HG02759 (cell line): Measurements from ENCODE around the gene SELENOO.
A peak's percentile ranks its signal among the peaks of the same experiment; 100 is the strongest.

ENCODE experiments used
- ATAC-seq: cut with Tn5 transposase; IDR thresholded peaks from one replicate; pipeline ENCODE4 v1.9.1; 2021; ENCODE audit warnings: mild to moderate bottlenecking, moderate library complexity; ENCODE audit not compliant: unreplicated experiment

SELENOO gene

GRCh38 chr22:50232481-50233151 lies 31.8 kb downstream of the SELENOO start:
- no peak for ATAC-seq

- ATAC-seq: no peak
Observed at GRCh38 chr22:50233223-50233622, 32.4 kb downstream of the SELENOO start.

- no peak for ATAC-seq
Observed at GRCh38 chr22:50236731-50237409, 36.1 kb downstream of the SELENOO start.

GRCh38 chr22:50238755-50239154 lies 37.9 kb downstream of the SELENOO start:
- no peak for ATAC-seq

DNA sequence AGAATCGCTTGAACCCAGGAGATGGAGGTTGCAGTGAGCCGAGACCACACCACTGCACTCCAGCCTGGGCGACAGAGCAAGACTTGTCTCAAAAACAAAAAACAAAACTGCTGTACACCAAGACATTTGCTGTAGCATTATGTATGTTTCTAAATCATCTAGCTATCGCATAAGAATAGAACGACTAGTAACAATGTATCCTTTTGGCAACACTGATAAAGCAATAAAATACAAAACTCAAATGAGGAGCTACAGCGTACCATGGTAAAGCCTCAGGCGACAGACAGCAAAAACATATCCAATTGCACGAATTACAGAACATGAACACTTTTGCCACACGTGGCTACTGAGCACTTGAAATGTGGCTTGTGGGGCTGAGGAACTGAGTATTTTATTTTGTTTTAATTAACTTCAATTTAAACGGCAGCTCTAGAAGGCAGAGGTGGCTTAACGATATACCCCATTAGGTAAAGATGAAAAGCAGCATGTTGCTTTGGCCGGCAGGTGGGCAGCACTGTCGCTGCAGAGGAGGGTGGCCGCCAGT lies 41.7 kb downstream of the SELENOO start:
- no peak for ATAC-seq

GRCh38 chr22:50243685-50244419 lies 43.0 kb downstream of the SELENOO start:
- no peak for ATAC-seq

GRCh38 chr22:50244420-50245213 lies 43.8 kb downstream of the SELENOO start, which contains the start of gene TUBGCP6:
TSS of gene TUBGCP6 (minus strand) at chr22:50245023. CDS start at chr22:50244459, 564 bp downstream.
- ATAC-seq: peak; percentile 82

- ATAC-seq: no peak
Observed at GRCh38 chr22:50245214-50246072, 44.6 kb downstream of the SELENOO start.

DNA sequence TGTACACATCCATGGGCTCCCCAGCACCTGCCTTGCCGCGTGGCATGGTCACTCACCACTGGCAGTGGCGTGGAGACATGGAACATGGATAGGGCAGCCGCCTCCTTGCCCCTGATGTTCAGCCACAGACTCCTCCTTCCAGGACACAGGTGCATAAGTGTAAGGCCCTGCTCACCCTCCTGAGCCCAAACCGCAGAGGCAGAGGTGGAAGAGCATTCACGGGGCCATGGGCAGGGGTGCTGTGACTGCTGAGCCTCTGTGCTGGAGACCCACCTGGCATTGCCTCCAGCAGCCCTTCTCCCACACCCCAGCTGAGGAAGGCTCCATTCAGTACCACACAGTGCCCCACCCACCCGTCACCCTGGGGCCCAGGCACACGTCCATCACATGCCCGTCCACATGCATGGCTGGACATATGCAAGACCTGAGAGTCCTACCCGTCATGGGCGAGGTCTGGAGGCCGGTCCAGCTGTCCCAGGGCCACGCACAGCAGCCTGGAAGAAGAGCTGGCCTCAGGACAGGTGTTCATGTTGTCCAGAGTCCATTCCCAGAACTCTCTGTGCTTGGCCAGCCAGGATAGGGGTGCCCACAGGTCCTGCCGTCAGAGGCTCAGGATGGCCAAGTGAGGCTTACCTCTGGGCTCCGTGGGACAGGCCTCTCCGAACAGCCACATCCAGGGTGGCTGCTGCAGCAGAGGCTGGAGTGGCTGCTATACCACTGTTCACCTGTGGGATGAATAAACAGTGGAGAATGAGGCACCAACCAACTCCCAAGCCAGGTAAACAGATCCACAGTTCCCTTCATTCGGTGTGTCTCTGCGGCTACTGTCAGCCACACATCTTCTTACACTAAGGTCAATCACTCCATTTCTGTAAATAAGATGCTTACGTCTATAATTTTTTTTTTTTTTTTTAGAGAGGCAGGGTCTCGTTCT lies 45.7 kb downstream of the SELENOO start:
- no peak for ATAC-seq

GRCh38 chr22:50247748-50248147 lies 46.9 kb downstream of the SELENOO start:
- ATAC-seq: no peak

- ATAC-seq: no peak
Observed at GRCh38 chr22:50248196-50249081, 47.6 kb downstream of the SELENOO start.

GRCh38 chr22:50249341-50250248 lies 48.8 kb downstream of the SELENOO start:
- no peak for ATAC-seq

DNA sequence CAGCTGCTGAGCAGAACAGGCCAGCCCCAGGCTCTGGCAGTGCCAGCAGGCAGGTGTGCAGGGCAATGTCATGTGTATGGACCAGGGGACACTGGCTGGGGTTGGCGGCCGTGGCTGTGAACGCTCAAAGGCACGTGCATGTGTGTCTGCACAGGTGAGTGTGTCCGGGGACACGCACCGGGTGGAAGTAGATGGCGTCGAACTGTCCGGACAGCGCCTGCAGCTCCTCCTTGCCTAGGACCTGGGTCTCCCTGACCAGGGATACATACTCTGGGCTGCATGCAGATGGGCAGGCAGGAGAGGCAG lies 49.4 kb downstream of the SELENOO start:
- ATAC-seq: no peak

DNA sequence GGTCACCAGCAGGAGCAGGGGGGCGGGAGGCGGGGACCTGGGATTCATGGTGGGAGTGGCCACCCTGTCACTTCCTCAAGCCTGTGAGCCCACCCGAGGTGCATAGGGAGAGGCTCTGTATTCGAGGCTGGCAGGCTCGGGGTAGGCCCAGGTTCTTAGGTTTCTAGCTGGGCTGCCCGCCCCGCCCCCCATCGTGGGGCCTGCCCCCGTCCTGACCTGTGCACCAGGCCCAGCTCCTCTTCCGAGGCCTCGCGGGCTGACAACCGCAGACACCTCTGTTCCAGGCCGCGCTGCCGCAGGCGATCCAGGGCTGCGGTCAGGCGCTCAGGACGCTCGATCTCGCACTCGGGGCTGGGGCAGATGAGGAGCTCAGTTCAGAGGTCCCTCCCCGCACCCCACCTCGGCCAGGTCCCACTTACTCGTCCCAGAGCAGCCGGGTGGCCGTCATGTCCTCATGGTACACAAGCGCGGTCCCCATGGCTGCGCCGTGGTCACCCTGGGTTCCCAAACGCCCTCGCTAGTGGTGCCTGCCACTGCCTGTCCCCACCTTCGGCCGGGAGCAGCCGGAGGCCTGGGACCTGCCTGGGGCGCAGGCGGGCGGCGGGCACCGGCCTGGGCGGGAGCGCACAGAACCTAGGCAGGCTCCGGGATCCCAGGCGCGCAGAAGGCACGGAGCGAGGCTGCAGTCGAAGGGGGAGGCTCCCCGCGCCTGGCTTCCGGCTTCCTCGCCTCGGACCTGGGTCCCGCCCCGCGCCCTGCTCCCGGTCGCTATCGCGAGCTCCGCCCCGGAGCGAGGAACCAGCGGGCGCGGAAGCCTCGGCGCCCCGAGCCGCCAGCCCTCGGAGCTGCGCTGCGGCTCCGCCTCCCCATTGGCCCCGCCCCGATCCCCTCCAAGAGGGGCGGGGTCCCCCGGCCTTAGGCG lies 50.0 kb downstream of the SELENOO start, which contains the start of gene HDAC10:
TSS of gene HDAC10 (minus strand) at position 711 of the 922 bp plus-strand sequence. CDS start at position 478, 233 bp downstream.
- ATAC-seq: peak; percentile 67

- ATAC-seq: no peak
Observed at GRCh38 chr22:50251477-50252081, 50.8 kb downstream of the SELENOO start.
